Prostate gland (tissue), 2 donors: ENCODE results near the gene TSEN54. TPM values are rescaled to one million over a fixed set of nuclear protein-coding genes. Genes with fewer than 3 reads are reported as not detected.

ENCODE experiments used
- DNase-seq: peaks from one replicate; pipeline ENCODE4 v3.0.0-alpha.2; 2019; ENCODE audit warnings: low spot score
- H3K27ac ChIP-seq, 2 donors: fragments of 200-600 bp; sonication (generic); 2 replicates each; pipeline ENCODE4 v1.5.1; 2017 to 2019
- H3K27me3 ChIP-seq: fragments of 200-600 bp; sonication (generic); replicated peaks from 2 replicates; pipeline ENCODE4 v1.5.1; 2019; ENCODE audit not compliant: insufficient read depth
- H3K36me3 ChIP-seq, 2 donors: fragments of 200-600 bp; sonication (generic); 1 replicate in 1 of 2; 2 replicates in 1 of 2; pipeline versions ENCODE4 v1.5.1 to v1.8.1; 2017 to 2019
- H3K4me1 ChIP-seq: fragments of 200-600 bp; sonication (generic); replicated peaks from 2 replicates; pipeline ENCODE4 v1.5.1; 2019
- H3K4me3 ChIP-seq, 2 donors: fragments of 200-600 bp; sonication (generic); 2 replicates each; pipeline ENCODE4 v1.5.1; 2017 to 2019
- H3K9me3 ChIP-seq: fragments of 200-600 bp; sonication (generic); 2 replicates; pipeline ENCODE4 v1.5.1; 2017
- POLR2A ChIP-seq: fragments of 450-650 bp; IDR thresholded peaks from one replicate; pipeline ENCODE4 v1.6.1; 2016; ENCODE audit warnings: antibody characterized with exemption, mild to moderate bottlenecking
- POLR2AphosphoS5 ChIP-seq: sonication (generic); formaldehyde crosslinking; IDR thresholded peaks from one replicate; pipeline ENCODE4 v1.6.1; 2017; ENCODE audit warnings: antibody characterized with exemption
- WGBS: methylation state at CpG from one replicate; pipeline ENCODE4 v1.1.5; 2018; 5-methylcytosine and 5-hydroxymethylcytosine counted together
- intact Hi-C: fragments of 100-400 bp; cut with DNase I; formaldehyde crosslinking; loops from one replicate; pipeline ENCODE4 v1.14.2; 2022
- total RNA-seq, 2 donors: library from RNA; depleted of rRNA; stranded (reverse); fragments of >200 nt; gene quantifications; one replicate each; pipeline ENCODE4 v1.1.0, GENCODE V29; 2016
- TF ChIP-seq, protein P1 (sequence below), 4 experiments: fragments of 200-600 bp in 2 of 4; fragments of 450-650 bp in 2 of 4; sonication (generic) in 2 of 4; IDR thresholded peaks; 1 replicate in 3 of 4; 2 replicates in 1 of 4; pipeline ENCODE4 v1.5.1; 2016 to 2019; ENCODE audit warnings: antibody characterized with exemption in 4 of 4, mild to moderate bottlenecking in 2 of 4, moderate library complexity in 2 of 4

The TSEN54 gene
- total RNA-seq, 2 donors from 2014 or later = 45.9 to 56.2 TPM

DNA sequence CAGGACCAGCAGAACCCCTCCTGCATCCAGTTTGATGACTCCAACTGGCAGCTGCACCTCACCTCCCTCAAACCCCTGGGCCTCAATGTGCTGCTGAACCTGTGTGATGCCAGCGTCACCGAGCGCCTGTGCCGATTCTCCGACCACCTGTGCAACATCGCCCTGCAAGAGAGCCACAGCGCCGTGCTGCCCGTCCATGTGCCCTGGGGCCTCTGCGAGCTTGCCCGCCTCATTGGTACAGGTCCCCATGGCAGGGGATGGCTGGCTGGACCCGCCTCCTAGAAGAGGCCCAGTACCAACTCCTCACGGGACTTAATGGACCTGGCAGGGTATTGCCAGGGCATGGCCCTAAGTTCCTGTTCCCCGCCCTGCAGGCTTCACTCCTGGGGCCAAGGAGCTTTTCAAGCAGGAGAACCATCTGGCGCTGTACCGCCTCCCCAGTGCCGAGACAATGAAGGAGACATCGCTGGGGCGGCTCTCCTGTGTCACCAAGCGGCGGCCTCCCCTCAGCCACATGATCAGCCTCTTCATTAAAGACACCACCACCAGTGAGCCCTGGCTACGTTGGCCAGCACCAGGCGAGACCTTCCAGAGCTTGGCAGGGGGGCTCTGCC, 23.7 kb upstream of the TSEN54 start:
- no peak for DNase-seq
- no peak overlapping the region for H3K4me3 ChIP-seq
- no peaks in the 10 kb centered on the region for H3K9me3 ChIP-seq
- peaks cover 8 to 12% of the 10 kb centered on the region in 2 donors for H3K36me3 ChIP-seq
- H3K27ac ChIP-seq = no peak overlapping the region
- 88% methylated on average over 21 of the region's 23 CpGs for WGBS
- no peaks in the 10 kb centered on the region for H3K27me3 ChIP-seq
- no peaks in the 10 kb centered on the region for H3K4me1 ChIP-seq
- TF ChIP-seq POLR2A (no peak), POLR2AphosphoS5 (no peak)
- TF ChIP-seq, protein P1, sequence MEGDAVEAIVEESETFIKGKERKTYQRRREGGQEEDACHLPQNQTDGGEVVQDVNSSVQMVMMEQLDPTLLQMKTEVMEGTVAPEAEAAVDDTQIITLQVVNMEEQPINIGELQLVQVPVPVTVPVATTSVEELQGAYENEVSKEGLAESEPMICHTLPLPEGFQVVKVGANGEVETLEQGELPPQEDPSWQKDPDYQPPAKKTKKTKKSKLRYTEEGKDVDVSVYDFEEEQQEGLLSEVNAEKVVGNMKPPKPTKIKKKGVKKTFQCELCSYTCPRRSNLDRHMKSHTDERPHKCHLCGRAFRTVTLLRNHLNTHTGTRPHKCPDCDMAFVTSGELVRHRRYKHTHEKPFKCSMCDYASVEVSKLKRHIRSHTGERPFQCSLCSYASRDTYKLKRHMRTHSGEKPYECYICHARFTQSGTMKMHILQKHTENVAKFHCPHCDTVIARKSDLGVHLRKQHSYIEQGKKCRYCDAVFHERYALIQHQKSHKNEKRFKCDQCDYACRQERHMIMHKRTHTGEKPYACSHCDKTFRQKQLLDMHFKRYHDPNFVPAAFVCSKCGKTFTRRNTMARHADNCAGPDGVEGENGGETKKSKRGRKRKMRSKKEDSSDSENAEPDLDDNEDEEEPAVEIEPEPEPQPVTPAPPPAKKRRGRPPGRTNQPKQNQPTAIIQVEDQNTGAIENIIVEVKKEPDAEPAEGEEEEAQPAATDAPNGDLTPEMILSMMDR (IDR thresholded peaks at IDR 0.05) = no peak
- intact Hi-C loops = no loop called here

DNA sequence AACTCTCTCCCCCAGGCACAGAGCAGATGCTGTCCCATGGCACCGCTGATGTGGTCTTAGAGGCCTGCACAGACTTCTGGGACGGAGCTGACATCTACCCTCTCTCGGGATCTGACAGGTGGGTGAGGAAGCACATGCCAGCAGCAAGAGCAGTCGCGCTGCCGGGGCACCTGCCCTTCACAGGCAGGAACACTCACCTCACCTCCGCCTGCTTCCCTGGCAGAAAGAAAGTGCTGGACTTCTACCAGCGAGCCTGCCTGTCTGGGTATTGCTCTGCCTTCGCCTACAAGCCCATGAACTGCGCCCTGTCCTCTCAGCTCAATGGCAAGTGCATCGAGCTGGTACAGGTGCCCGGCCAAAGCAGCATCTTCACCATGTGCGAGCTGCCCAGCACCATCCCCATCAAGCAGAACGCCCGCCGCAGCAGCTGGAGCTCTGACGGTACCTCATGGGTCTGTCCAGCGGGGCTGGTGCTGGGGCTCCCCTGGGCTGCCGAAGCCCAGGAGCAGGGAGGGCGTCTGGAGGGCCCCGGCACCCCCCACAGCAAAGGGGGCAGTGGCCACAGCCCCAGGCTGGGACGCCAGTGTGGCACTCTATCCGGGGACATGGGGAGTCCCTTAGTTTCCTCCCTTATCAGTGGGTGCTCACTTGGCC, 22.7 kb upstream of the TSEN54 start:
- DNase-seq = no peak
- Histone ChIP-seq H3K36me3 (peaks cover 8 to 17% of the 10 kb centered on the region in 2 donors), H3K27ac (no peak overlapping the region), H3K4me1 (no peaks in the 10 kb centered on the region), H3K9me3 (no peaks in the 10 kb centered on the region), H3K27me3 (no peaks in the 10 kb centered on the region), H3K4me3 (no peak overlapping the region)
- TF ChIP-seq POLR2A (no peak), POLR2AphosphoS5 (no peak)
- TF ChIP-seq, protein P1 (IDR thresholded peaks at IDR 0.05) = no peak
- intact Hi-C loops = no loop called here
- 94% methylated on average over 23 of the region's 23 CpGs for WGBS

DNA sequence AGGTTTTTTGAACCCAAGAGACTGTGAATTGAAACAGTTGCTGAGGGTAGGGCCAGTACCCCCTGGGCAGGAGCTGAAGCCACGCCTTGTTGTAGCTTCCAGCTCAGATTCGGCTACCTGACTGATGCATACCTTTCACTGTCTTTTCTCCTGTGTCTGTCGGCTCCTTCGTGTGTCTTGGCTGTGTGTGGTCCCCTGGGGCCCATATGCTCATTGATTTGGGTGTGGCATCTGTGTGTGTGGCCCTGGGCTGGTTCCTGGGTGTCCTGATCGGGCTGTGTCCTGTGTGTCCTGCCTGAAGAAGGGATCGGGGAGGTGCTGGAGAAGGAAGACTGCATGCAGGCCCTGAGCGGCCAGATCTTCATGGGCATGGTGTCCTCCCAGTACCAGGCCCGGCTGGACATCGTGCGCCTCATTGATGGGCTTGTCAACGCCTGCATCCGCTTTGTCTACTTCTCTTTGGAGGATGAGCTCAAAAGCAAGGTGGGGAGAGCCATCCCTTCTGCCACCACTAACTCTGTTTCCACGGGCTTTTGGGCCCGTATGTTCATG, 21.9 kb upstream of the TSEN54 start:
- intact Hi-C loops = no loop called here
- no peaks in the 10 kb centered on the region for H3K9me3 ChIP-seq
- DNase-seq = no peak
- TF ChIP-seq POLR2A (no peak), POLR2AphosphoS5 (no peak)
- TF ChIP-seq, protein P1 (IDR thresholded peaks at IDR 0.05) = no peak
- no peak overlapping the region for H3K4me3 ChIP-seq
- peaks cover 8 to 17% of the 10 kb centered on the region in 2 donors for H3K36me3 ChIP-seq
- no peaks in the 10 kb centered on the region for H3K4me1 ChIP-seq
- H3K27ac ChIP-seq = no peak overlapping the region
- H3K27me3 ChIP-seq = no peaks in the 10 kb centered on the region
- WGBS = 85% methylated on average over 14 of the region's 14 CpGs

DNA sequence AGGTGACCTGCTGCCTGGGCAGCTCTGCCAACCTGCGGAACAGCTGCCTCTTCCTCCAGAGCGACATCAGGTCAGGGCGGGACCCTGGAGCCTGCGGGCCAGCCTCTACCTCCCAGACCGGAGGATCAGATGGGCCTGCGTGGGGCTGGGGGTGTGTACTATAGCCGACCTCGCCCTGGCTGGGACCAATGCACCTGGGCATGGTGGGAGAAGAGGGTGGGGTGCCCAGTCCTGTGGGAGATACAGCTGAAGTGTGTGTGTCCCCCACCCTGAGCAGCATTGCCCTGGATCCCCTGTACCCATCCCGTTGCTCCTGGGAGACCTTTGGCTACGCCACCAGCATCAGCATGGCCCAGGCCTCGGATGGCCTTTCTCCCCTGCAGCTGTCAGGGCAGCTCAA, 20.3 kb upstream of the TSEN54 start:
- no peaks in the 10 kb centered on the region for H3K27me3 ChIP-seq
- no peak overlapping the region for H3K4me3 ChIP-seq
- H3K27ac ChIP-seq = no peak overlapping the region
- no peaks in the 10 kb centered on the region for H3K9me3 ChIP-seq
- DNase-seq = no peak
- TF ChIP-seq POLR2AphosphoS5 = no peak
- TF ChIP-seq, protein P1 (IDR thresholded peaks at IDR 0.05) = no peak
- TF ChIP-seq POLR2A = no peak
- intact Hi-C loops = no loop called here
- no peaks in the 10 kb centered on the region for H3K4me1 ChIP-seq
- peaks cover 8 to 17% of the 10 kb centered on the region in 2 donors for H3K36me3 ChIP-seq
- WGBS = 90% methylated on average over 11 of the region's 11 CpGs
